Glomerular visceral epithelial cell (primary cell): ENCODE measurements around the gene UTS2R.
A peak's percentile ranks its signal among the peaks of the same experiment; 100 is the strongest.
"Not testable (repeated sequence)": the region's sequence is repeated elsewhere in the genome, so short reads cannot be mapped to it uniquely, and the experiment has no call there.

Source experiments
- DNase-seq: peaks from one replicate; pipeline ENCODE4 v3.0.0-alpha.2; 2016; ENCODE audit errors: extremely low spot score

Gene UTS2R

GRCh38 chr17:82375359-82376041 lies 3.9 kb downstream of the UTS2R start:
- DNase-seq: no peak

GRCh38 chr17:82376042-82376730 lies 4.6 kb downstream of the UTS2R start:
- DNase-seq: no peak

- not testable (repeated sequence) for DNase-seq
Observed at GRCh38 chr17:82377294-82377693, 5.7 kb downstream of the UTS2R start.

- no peak for DNase-seq
Observed at GRCh38 chr17:82377924-82378740, 6.6 kb downstream of the UTS2R start.

- no peak for DNase-seq
Observed at GRCh38 chr17:82378741-82379021, 7.1 kb downstream of the UTS2R start.

- no peak for DNase-seq
Observed at GRCh38 chr17:82380860-82381702, 9.5 kb downstream of the UTS2R start.

GRCh38 chr17:82381703-82382009 lies 10.1 kb downstream of the UTS2R start:
- DNase-seq: not testable (repeated sequence)

- not testable (repeated sequence) for DNase-seq
Observed at GRCh38 chr17:82382220-82382932, 10.8 kb downstream of the UTS2R start.

GRCh38 chr17:82382933-82383255 lies 11.3 kb downstream of the UTS2R start:
- no peak for DNase-seq

- DNase-seq: no peak
Observed at GRCh38 chr17:82383411-82383810, 11.8 kb downstream of the UTS2R start.

- no peak for DNase-seq
Observed at GRCh38 chr17:82384051-82384729, 12.6 kb downstream of the UTS2R start.

GRCh38 chr17:82384730-82385481 lies 13.3 kb downstream of the UTS2R start:
- DNase-seq: peak; percentile 78

- no peak for DNase-seq
Observed at GRCh38 chr17:82385559-82386254, 14.1 kb downstream of the UTS2R start.

GRCh38 chr17:82386255-82386831 lies 14.8 kb downstream of the UTS2R start:
- DNase-seq: no peak

- DNase-seq: no peak
Observed at GRCh38 chr17:82386881-82387704, 15.5 kb downstream of the UTS2R start.

- no peak for DNase-seq
Observed at GRCh38 chr17:82387705-82388106, 16.1 kb downstream of the UTS2R start.

GRCh38 chr17:82388223-82388921 lies 16.8 kb downstream of the UTS2R start:
- no peak for DNase-seq

GRCh38 chr17:82388922-82389283 lies 17.3 kb downstream of the UTS2R start:
- DNase-seq: no peak
